K562 (cell line): ENCODE data around the gene PITHD1. TPM values are rescaled to one million over a fixed set of nuclear protein-coding genes. Genes with fewer than 3 reads are reported as not detected.
A peak's percentile ranks its signal among the peaks of the same experiment; 100 is the strongest.

Source experiments
- ATAC-seq: fragments of 200-7000 bp; cut with Tn5 transposase; 3 replicates; pipeline ENCODE4 v1.9.1; 2020; ENCODE audit warnings: moderate library complexity
- Bru-seq: library from RNA; stranded (reverse); fragments of 400-500 nt; gene quantifications from one replicate; lab custom pipeline; 2021; lab: Mats Ljungman, UMichigan
- BruChase-seq, 2 experiments: library from RNA; stranded (reverse); fragments of 400-500 nt; gene quantifications; one replicate each; lab custom pipeline; 2021; lab: Mats Ljungman, UMichigan
- BruUV-seq: library from RNA; stranded (reverse); fragments of 400-500 nt; replicated peaks from 2 replicates; lab custom pipeline; 2021; lab: Mats Ljungman, UMichigan
- CTCF ChIA-PET: fragments of 300-600 bp; formaldehyde crosslinking; extraction: SDS; loops from one replicate; lab custom pipeline; 2021; ENCODE audit warnings: low intra/inter-chr PET ratio; lab: Yijun Ruan, JAX
- POLR2A ChIA-PET: fragments of 300-600, 350-650 bp; sonication (Branson Sonifier 250); formaldehyde crosslinking; extraction: SDS; loops from one replicate; lab custom pipeline; 2021; ENCODE audit warnings: antibody characterized with exemption, inconsistent platforms; lab: Yijun Ruan, JAX
- DNase-seq, 4 experiments: peaks; one replicate each; pipeline versions ENCODE4 v3.0.0 to v3.0.0-alpha.2; 2011 to 2018; ENCODE audit warnings: low spot score in 3 of 4, mixed read lengths in 3 of 4; ENCODE audit errors: extremely low read depth in 1 of 4
- FAIRE-seq: peaks from 2 replicates; lab custom pipeline; 2011; peaks lifted over from hg19 to GRCh38; lab: Jason Lieb, UNC
- H2AFZ ChIP-seq: 2 replicates; pipeline ENCODE4 v1.6.0; 2011; ENCODE audit warnings: low read depth, low read length, control low read depth, inconsistent platforms
- H3K27ac ChIP-seq: fragments of 200-600 bp; 3 replicates; pipeline ENCODE4 v1.8.0; 2011; ENCODE audit warnings: low read depth, mild to moderate bottlenecking, control low read depth, inconsistent platforms, low read length, moderate library complexity, mixed read lengths; ENCODE audit errors: extremely low read depth
- H3K27me3 ChIP-seq, 2 experiments: fragments of 300-600 bp in 1 of 2; 2 replicates in 1 of 2; 3 replicates in 1 of 2; pipeline versions ENCODE4 v1.6.0 to v1.8.0; 2011; ENCODE audit warnings: inconsistent platforms in 2 of 2, low read length in 2 of 2, mild to moderate bottlenecking in 1 of 2, mixed read lengths in 1 of 2, moderate library complexity in 1 of 2; ENCODE audit not compliant: control insufficient read depth in 2 of 2, insufficient read depth in 2 of 2
- H3K36me3 ChIP-seq: fragments of 300-600 bp; 3 replicates; pipeline ENCODE4 v1.8.0; 2011; ENCODE audit warnings: mild to moderate bottlenecking, low read length, inconsistent platforms; ENCODE audit not compliant: control insufficient read depth, insufficient read depth
- H3K4me1 ChIP-seq, 2 experiments: fragments of 200-600 bp in 1 of 2; replicated peaks in 1 of 2; 2 replicates in 1 of 2; 3 replicates in 1 of 2; pipeline versions ENCODE4 v1.5.1 to v1.8.0; 2011; ENCODE audit warnings: inconsistent platforms in 2 of 2, low read length in 2 of 2, mild to moderate bottlenecking in 1 of 2, mixed read lengths in 1 of 2, moderate library complexity in 1 of 2; ENCODE audit not compliant: control insufficient read depth in 2 of 2, insufficient read depth in 2 of 2
- H3K4me2 ChIP-seq: 2 replicates; pipeline ENCODE4 v1.6.1; 2011; ENCODE audit warnings: low read length, control low read depth, inconsistent platforms, mixed read lengths; ENCODE audit not compliant: insufficient read depth
- H3K4me3 ChIP-seq: fragments of 200-600 bp; sonication (generic), shearing (Covaris generic); 2 replicates; pipeline ENCODE4 v1.5.1; 2016; ENCODE audit warnings: control low read depth, inconsistent platforms
- H3K79me2 ChIP-seq: fragments of 200-600 bp; 3 replicates; pipeline ENCODE4 v1.8.0; 2011; ENCODE audit warnings: low read length, inconsistent platforms; ENCODE audit not compliant: control insufficient read depth, insufficient read depth
- H3K9ac ChIP-seq, 2 experiments: 2 replicates each; pipeline versions ENCODE4 v1.6.0 to v1.6.1; 2011; ENCODE audit warnings: low read depth in 2 of 2, low read length in 2 of 2, control low read depth in 1 of 2, inconsistent platforms in 1 of 2, mild to moderate bottlenecking in 1 of 2, mixed read lengths in 1 of 2; ENCODE audit not compliant: insufficient read depth in 1 of 2
- H3K9me1 ChIP-seq: one replicate; pipeline ENCODE4 v1.6.0; 2011; ENCODE audit warnings: inconsistent platforms, mild to moderate bottlenecking, low read length, moderate library complexity; ENCODE audit not compliant: control insufficient read depth, insufficient read depth
- H3K9me3 ChIP-seq: replicated peaks from 2 replicates; pipeline ENCODE4 v1.5.1; 2011; ENCODE audit warnings: low read depth, low read length, inconsistent platforms; ENCODE audit not compliant: control insufficient read depth, insufficient read depth
- H4K20me1 ChIP-seq: replicated peaks from 2 replicates; pipeline ENCODE4 v1.6.1; 2011; ENCODE audit warnings: low read length, inconsistent platforms, mixed read lengths; ENCODE audit not compliant: control insufficient read depth, insufficient read depth
- CBFB ChIP-seq: sonication (generic); formaldehyde crosslinking; IDR thresholded peaks from 2 replicates; pipeline ENCODE4 v1.4.0; 2020; ENCODE audit warnings: mild to moderate bottlenecking, missing genetic modification reagents
- CHCHD3 ChIP-seq: fragments of 250-450 bp; sonication (Bioruptor Pico); IDR thresholded peaks from 2 replicates; pipeline ENCODE4 v2.1.2; 2022; ENCODE audit warnings: mild to moderate bottlenecking
- GATAD2A ChIP-seq: fragments of 450-650 bp; IDR thresholded peaks from 2 replicates; pipeline ENCODE4 v1.6.1; 2017
- HMG20A ChIP-seq: fragments of 450-650 bp; formaldehyde crosslinking; conservative IDR thresholded peaks from 2 replicates; pipeline ENCODE4 v1.4.0; 2020; ENCODE audit warnings: mild to moderate bottlenecking, mixed read lengths
- HNRNPLL ChIP-seq: fragments of 200-400 bp; formaldehyde crosslinking; IDR thresholded peaks from 2 replicates; pipeline ENCODE4 v1.6.1; 2017; ENCODE audit warnings: low read length, low read depth, mild to moderate bottlenecking; ENCODE audit not compliant: poor library complexity, severe bottlenecking
- IRF2 ChIP-seq: sonication (generic); formaldehyde crosslinking; IDR thresholded peaks from 2 replicates; pipeline ENCODE4 v1.8.1; 2022; ENCODE audit warnings: mild to moderate bottlenecking, missing genetic modification reagents
- JUNB ChIP-seq: fragments of 450-650 bp; formaldehyde crosslinking; conservative IDR thresholded peaks from 2 replicates; pipeline ENCODE4 v1.4.0; 2020; ENCODE audit warnings: mild to moderate bottlenecking
- PATZ1 ChIP-seq: fragments of 250-450 bp; sonication (Bioruptor Pico); IDR thresholded peaks from 2 replicates; pipeline ENCODE4 v1.5.0; 2020; ENCODE audit warnings: mild to moderate bottlenecking, borderline replicate concordance
- RFX5 ChIP-seq: IDR thresholded peaks from 2 replicates; pipeline ENCODE4 v1.6.1; 2011; ENCODE audit warnings: low read depth, mild to moderate bottlenecking, improper control_type of control experiment, low read length
- SOX6 ChIP-seq: fragments of 450-650 bp; IDR thresholded peaks from 2 replicates; pipeline ENCODE4 v1.6.1; 2014; ENCODE audit warnings: mild to moderate bottlenecking
- ZNF561 ChIP-seq: fragments of 450-650 bp; formaldehyde crosslinking; conservative IDR thresholded peaks from 2 replicates; pipeline ENCODE4 v1.4.0; 2020; ENCODE audit warnings: mild to moderate bottlenecking, moderate library complexity
- ZNF764 ChIP-seq: fragments of 250-450 bp; sonication (Bioruptor Pico); IDR thresholded peaks from 2 replicates; pipeline ENCODE4 v1.4.0; 2020; ENCODE audit warnings: low read depth, mild to moderate bottlenecking, moderate library complexity
- ZNF778 ChIP-seq: fragments of 450-650 bp; formaldehyde crosslinking; IDR thresholded peaks from 2 replicates; pipeline ENCODE4 v1.4.0; 2020; ENCODE audit warnings: mild to moderate bottlenecking, moderate library complexity
- WGBS: fragments of 100-300 bp; shearing (Covaris generic); methylation state at CpG from one replicate; pipeline ENCODE4 v1.1.6; 2016; ENCODE audit warnings: low coverage, mixed read lengths; ENCODE audit not compliant: insufficient coverage; ENCODE audit errors: missing lambda C conversion rate; 5-methylcytosine and 5-hydroxymethylcytosine counted together
- in situ Hi-C: fragments of 300-500 bp; cut with MboI; formaldehyde crosslinking; loops from 4 replicates; pipeline ENCODE4 v1.15.0; 2018; ENCODE audit warnings: inconsistent platforms, mixed read lengths
- intact Hi-C: fragments of 100-400 bp; cut with micrococcal nuclease; formaldehyde crosslinking; loops from 2 replicates; pipeline ENCODE4 v1.14.2; 2022
- long read RNA-seq, 3 experiments: library from polyadenylated mRNA in 2 of 3; library from RNA in 1 of 3; unstranded in 2 of 3; stranded (forward) in 1 of 3; transcript quantifications; one replicate each; pipeline ENCODE4 v2.0.0, GENCODE V29; 2019 to 2022
- polyA minus RNA-seq, 3 experiments: library from RNA; depleted of rRNA, polyadenylated mRNA; stranded (reverse); fragments of >200 nt; gene quantifications; 2 replicates each; pipeline ENCODE4 v1.2.3, GENCODE V29; 2011
- polyA plus RNA-seq, 8 experiments: library from polyadenylated mRNA; depleted of rRNA in 4 of 8; stranded (reverse) in 5 of 8; unstranded in 3 of 8; fragments of >200 nt; fragmentation: Nextera tagmentation in 2 of 8; fragmentation: Illumina TruSeq in 1 of 8; extraction: Ambion mirVana in 2 of 8; extraction: Trizol in 1 of 8; gene quantifications; 2 replicates each; pipeline versions ENCODE4 v1.2.1 to v1.2.3, GENCODE V29; 2011 to 2014; ENCODE audit warnings: inconsistent platforms in 1 of 8, missing spikeins in 1 of 8
- total RNA-seq, 7 experiments: library from RNA; depleted of rRNA in 6 of 7; stranded (reverse); fragments of >200 nt in 6 of 7; fragmentation: Illumina TruSeq in 2 of 7; extraction: Trizol in 2 of 7; gene quantifications; 2 replicates each; pipeline versions ENCODE4 v1.2.1 to v1.2.3, GENCODE V29; 2011 to 2021; ENCODE audit warnings: low replicate concordance in 1 of 7

PITHD1 gene
- total RNA-seq (2011; cell fraction: chromatin; rRNA removed; ENCODE audit: low replicate concordance): 96.3 and 113 TPM in 2 replicates
- total RNA-seq (2011; cell fraction: nucleolus; rRNA removed): 53.2 and 60.7 TPM in 2 replicates
- 112 and 144 TPM in 2 replicates for total RNA-seq (2011; cell fraction: nucleoplasm; rRNA removed)
- total RNA-seq (2014; rRNA removed): 149 and 175 TPM in 2 replicates
- total RNA-seq (2014; rRNA removed; fragmentation: Illumina TruSeq; extraction: Trizol): 172 and 175 TPM in 2 replicates
- total RNA-seq (2015; rRNA removed; fragmentation: Illumina TruSeq; extraction: Trizol): 144 and 151 TPM in 2 replicates
- total RNA-seq (2021): 126 and 141 TPM in 2 replicates
- polyA plus RNA-seq (2011; rRNA removed): 159 and 167 TPM in 2 replicates
- polyA plus RNA-seq (2011; cell fraction: cytosol; rRNA removed): 81.9 and 157 TPM in 2 replicates
- 74.8 and 105 TPM in 2 replicates for polyA plus RNA-seq (2011; cell fraction: nucleus; rRNA removed)
- polyA plus RNA-seq (2012): 80.0 and 120 TPM in 2 replicates
- 133 and 138 TPM in 2 replicates for polyA plus RNA-seq (2014; fragmentation: Illumina TruSeq; extraction: Trizol)
- polyA plus RNA-seq (2014; fragmentation: Nextera tagmentation; extraction: Ambion mirVana): 10 to 100 TPM; 46.5 to 51.7 TPM
- 159 and 175 TPM in 2 replicates for polyA plus RNA-seq (2014; rRNA removed)
- 59.4 and 74.4 TPM in 2 replicates for polyA minus RNA-seq (2011; rRNA and poly(A)+ RNA removed)
- polyA minus RNA-seq (2011; cell fraction: cytosol; rRNA and poly(A)+ RNA removed): 29.4 and 34.5 TPM in 2 replicates
- 17.0 and 32.8 TPM in 2 replicates for polyA minus RNA-seq (2011; cell fraction: nucleus; rRNA and poly(A)+ RNA removed)
- Bru-seq, nascent RNA: percentile 96 among the genes with signal in this experiment
- percentile 96 among the genes with signal in this experiment for BruChase-seq, experiment 1, labeled RNA remaining after a 2-hour chase
- percentile 97 among the genes with signal in this experiment for BruChase-seq, experiment 2, labeled RNA remaining after a 6-hour chase
- long read RNA-seq, experiment 1, transcript PITHD1-201 (6 exons, 1,603 nt): major isoform, 332 of 560 reads
- long read RNA-seq, experiment 1, partial matches to known transcripts: 13 of 560 reads
- long read RNA-seq, experiment 1, other reads (novel, unspliced or antisense): 215 of 560 reads
- long read RNA-seq, experiment 2, transcript PITHD1-201 (6 exons, 1,603 nt): major isoform, 92 of 161 reads
- long read RNA-seq, experiment 2, partial matches to known transcripts: 22 of 161 reads
- long read RNA-seq, experiment 2, other reads (novel, unspliced or antisense): 47 of 161 reads
- long read RNA-seq, experiment 3, transcript PITHD1-201 (6 exons, 1,603 nt): major isoform, 161 of 175 reads
- long read RNA-seq, experiment 3, partial matches to known transcripts: 1 of 175 reads
- long read RNA-seq, experiment 3, other reads (novel, unspliced or antisense): 13 of 175 reads

- DNase-seq (peak; percentile 96 to 99 (median 98)), FAIRE-seq (peak; percentile 94), ATAC-seq (peak; percentile 88)
- peak within 1 kb of the TSS; percentile 89 to 98 for H3K9ac ChIP-seq
- 0 out of 2 replicates have a peak, but pooled peaks cover 8% of the 10 kb centered on the region for H4K20me1 ChIP-seq
- CTCF ChIA-PET: no interaction called here
- under 1% methylated on average over 76 of the region's 91 CpGs for WGBS
- H3K9me1 ChIP-seq: no peaks in the 10 kb centered on the region
- POLR2A ChIA-PET: interaction anchor here (0.6 to 7.8 kb wide), 26 partner anchors 10 to 576 kb away, joined by 3 to 197 read pairs (median 4); partner anchors contain the start of genes LYPLA2, PNRC2 and RPL11
- intact Hi-C loops (loop anchor here (1.0 kb wide), 1 partner anchor 22 kb away; the partner anchor contains the start of gene GALE), in situ Hi-C loops (no loop called here)
- H3K4me3 ChIP-seq: peak within 1 kb of the TSS; percentile 78
- no TSS peak for BruUV-seq
- H3K79me2 ChIP-seq: peaks cover 88% of the 10 kb centered on the region
- peak within 1 kb of the TSS; percentile 100 for H3K4me2 ChIP-seq
- H3K27ac ChIP-seq: peak within 1 kb of the TSS; percentile 97
- no peaks in the 10 kb centered on the region for H3K9me3 ChIP-seq
- peak within 1 kb of the TSS; percentile 95 for H2AFZ ChIP-seq
- H3K4me1 ChIP-seq: peaks cover 12 to 42% of the 10 kb centered on the region in 2 experiments; a peak in 3 of 5 replicates
- H3K27me3 ChIP-seq: no peaks in the 10 kb centered on the region
- H3K36me3 ChIP-seq: peaks cover 39% of the 10 kb centered on the region
- 0 out of 2 replicates have a peak, but pooled peaks have one; percentile 31 for TF ChIP-seq GATAD2A
- no peak for TF ChIP-seq IRF2
- TF ChIP-seq ZNF764 (CRISPR knock-in tag): no peak
- 0 out of 2 replicates have a peak, but pooled peaks have one; percentile 16 for TF ChIP-seq CBFB
- TF ChIP-seq JUNB (CRISPR knock-in tag): no peak
- peak; percentile 90 for TF ChIP-seq SOX6
- TF ChIP-seq CHCHD3 (CRISPR knock-in tag): no peak
- no peak for TF ChIP-seq PATZ1
- peak; percentile 68 for TF ChIP-seq HNRNPLL
- no peak for TF ChIP-seq ZNF561 (CRISPR knock-in tag)
- TF ChIP-seq ZNF778 (CRISPR knock-in tag): no peak
- TF ChIP-seq HMG20A (CRISPR knock-in tag): no peak
- 0 out of 2 replicates have a peak, but pooled peaks have one; percentile 59 for TF ChIP-seq RFX5
These were observed at the start of gene PITHD1 for GRCh38 chr1:23777979-23778814. Gene PITHD1 (plus strand): TSS chr1:23778418. CDS start chr1:23778516, 98 bp downstream.
